Liver (tissue), 9 donors: ENCODE measurements around the gene RHEX. TPM values are rescaled to one million over a fixed set of nuclear protein-coding genes. Genes with fewer than 3 reads are reported as not detected.

Source experiments
- DNase-seq: peaks from one replicate; pipeline ENCODE4 v3.0.0-alpha.2; 2017; ENCODE audit warnings: low spot score
- H3K27ac ChIP-seq, 2 donors: one replicate each; pipeline ENCODE4 v1.7.0; 2013; ENCODE audit warnings: inconsistent platforms in 2 of 2, low read length in 2 of 2, control low read depth in 1 of 2, low read depth in 1 of 2, mild to moderate bottlenecking in 1 of 2
- H3K27me3 ChIP-seq, 4 donors: one replicate each; pipeline versions ENCODE4 v1.6.1 to v1.7.0; 2013; ENCODE audit warnings: low read length in 3 of 4, inconsistent platforms in 1 of 4, mild to moderate bottlenecking in 1 of 4, moderate library complexity in 1 of 4; ENCODE audit not compliant: control insufficient read depth in 4 of 4, insufficient read depth in 4 of 4
- H3K36me3 ChIP-seq, 4 donors: one replicate each; pipeline versions ENCODE4 v1.6.1 to v1.7.0; 2013; ENCODE audit warnings: low read length in 3 of 4, mild to moderate bottlenecking in 3 of 4, low read depth in 1 of 4, moderate library complexity in 1 of 4; ENCODE audit not compliant: control insufficient read depth in 4 of 4, insufficient read depth in 3 of 4
- H3K4me1 ChIP-seq, 4 donors: one replicate each; pipeline versions ENCODE4 v1.6.1 to v1.7.0; 2013; ENCODE audit warnings: low read length in 3 of 4, mild to moderate bottlenecking in 3 of 4, moderate library complexity in 1 of 4; ENCODE audit not compliant: control insufficient read depth in 4 of 4, insufficient read depth in 4 of 4
- H3K4me3 ChIP-seq, 3 donors: one replicate each; pipeline versions ENCODE4 v1.6.1 to v1.7.0; 2013; ENCODE audit warnings: low read length in 3 of 3, control low read depth in 1 of 3, low read depth in 1 of 3, mild to moderate bottlenecking in 1 of 3
- H3K9ac ChIP-seq, 2 donors: one replicate each; pipeline ENCODE4 v1.7.0; 2013; ENCODE audit warnings: low read length in 2 of 2, mild to moderate bottlenecking in 2 of 2, moderate library complexity in 2 of 2, control low read depth in 1 of 2, low read depth in 1 of 2
- H3K9me3 ChIP-seq, 4 donors: one replicate each; pipeline versions ENCODE4 v1.6.1 to v1.7.0; 2013; ENCODE audit warnings: low read length in 3 of 4; ENCODE audit not compliant: control insufficient read depth in 4 of 4
- EGR1 ChIP-seq, 2 donors: IDR thresholded peaks; 2 replicates each; pipeline ENCODE4 v1.6.1; 2016 to 2018; ENCODE audit warnings: antibody characterized with exemption in 2 of 2, low read depth in 2 of 2
- FOXA1 ChIP-seq: IDR thresholded peaks from 2 replicates; pipeline ENCODE4 v1.6.1; 2016; ENCODE audit warnings: antibody characterized with exemption
- FOXA2 ChIP-seq: IDR thresholded peaks from 2 replicates; pipeline ENCODE4 v1.6.1; 2016; ENCODE audit warnings: antibody characterized with exemption
- GABPA ChIP-seq, 2 donors: IDR thresholded peaks in 1 of 2; conservative IDR thresholded peaks in 1 of 2; 2 replicates each; pipeline ENCODE4 v1.6.1; 2016; ENCODE audit warnings: antibody characterized with exemption in 2 of 2, mild to moderate bottlenecking in 1 of 2, moderate library complexity in 1 of 2
- HNF4A ChIP-seq, 2 donors: conservative IDR thresholded peaks; 2 replicates each; pipeline ENCODE4 v1.6.1; 2016; ENCODE audit warnings: antibody characterized with exemption in 2 of 2, mild to moderate bottlenecking in 2 of 2
- HNF4G ChIP-seq: IDR thresholded peaks from 2 replicates; pipeline ENCODE4 v1.6.1; 2016; ENCODE audit warnings: antibody characterized with exemption
- JUND ChIP-seq, 2 donors: IDR thresholded peaks; 2 replicates each; pipeline ENCODE4 v1.6.1; 2016; ENCODE audit warnings: antibody characterized with exemption in 2 of 2
- NR2F2 ChIP-seq: IDR thresholded peaks from 2 replicates; pipeline ENCODE4 v1.6.1; 2016; ENCODE audit warnings: antibody characterized with exemption
- RAD21 ChIP-seq, 2 donors: IDR thresholded peaks; 2 replicates each; pipeline ENCODE4 v1.6.1; 2016; ENCODE audit warnings: antibody characterized with exemption in 2 of 2, mild to moderate bottlenecking in 2 of 2
- RXRA ChIP-seq, 2 donors: IDR thresholded peaks; 2 replicates each; pipeline ENCODE4 v1.6.1; 2017 to 2018; ENCODE audit warnings: antibody characterized with exemption in 2 of 2, mild to moderate bottlenecking in 1 of 2
- SP1 ChIP-seq: IDR thresholded peaks from 2 replicates; pipeline ENCODE4 v1.6.1; 2018; ENCODE audit warnings: antibody characterized with exemption, mild to moderate bottlenecking
- TAF1 ChIP-seq: conservative IDR thresholded peaks from 2 replicates; pipeline ENCODE4 v1.6.1; 2016; ENCODE audit warnings: antibody characterized with exemption, mild to moderate bottlenecking
- YY1 ChIP-seq: IDR thresholded peaks from 2 replicates; pipeline ENCODE4 v1.6.1; 2016; ENCODE audit warnings: antibody characterized with exemption, mild to moderate bottlenecking
- WGBS: extraction: QIAGEN DNeasy Blood & Tissue Kit; methylation state at CpG from one replicate; pipeline ENCODE4 v1.1.7; 2013; 5-methylcytosine and 5-hydroxymethylcytosine counted together
- polyA plus RNA-seq, 2 donors: library from polyadenylated mRNA; stranded (reverse) in 1 of 2; unstranded in 1 of 2; fragments of 200-250 nt in 1 of 2; fragments of >200 nt in 1 of 2; fragmentation: Nextera tagmentation in 1 of 2; extraction: Ambion mirVana in 1 of 2; gene quantifications; one replicate each; pipeline versions ENCODE4 v1.2.1 to v1.2.3, GENCODE V29; 2013 to 2015
- total RNA-seq, 2 donors: library from RNA; depleted of rRNA; stranded (reverse); fragments of >200 nt; gene quantifications; one replicate each; pipeline ENCODE4 v1.2.3, GENCODE V29; 2014
- TF ChIP-seq, protein P1 (sequence below): IDR thresholded peaks from 2 replicates; pipeline ENCODE4 v1.6.1; 2016; ENCODE audit warnings: antibody characterized with exemption
- TF ChIP-seq, protein P2 (sequence below): IDR thresholded peaks from 2 replicates; pipeline ENCODE4 v1.6.1; 2016; ENCODE audit warnings: antibody characterized with exemption
- TF ChIP-seq, protein P3 (sequence below): IDR thresholded peaks from 2 replicates; pipeline ENCODE4 v1.6.1; 2016; ENCODE audit warnings: antibody characterized with exemption, mild to moderate bottlenecking
- TF ChIP-seq, protein P4 (sequence below): IDR thresholded peaks from 2 replicates; pipeline ENCODE4 v1.6.1; 2016; ENCODE audit warnings: antibody characterized with exemption
- TF ChIP-seq, protein P5 (sequence below): fragments of 150-350 bp; IDR thresholded peaks from 2 replicates; pipeline ENCODE4 v1.5.1; 2017; ENCODE audit warnings: improper control_type of control experiment, low read depth, low read length; ENCODE audit not compliant: missing input control
- donor health status: healthy.
- donor health status: healthy.
- donor health status: healthy.
- donor health status: healthy.
- donor health status: healthy.

RHEX gene
- total and polyA plus RNA-seq, 4 donors, result 0.15 to 2.8 (median 0.47) TPM

DNA sequence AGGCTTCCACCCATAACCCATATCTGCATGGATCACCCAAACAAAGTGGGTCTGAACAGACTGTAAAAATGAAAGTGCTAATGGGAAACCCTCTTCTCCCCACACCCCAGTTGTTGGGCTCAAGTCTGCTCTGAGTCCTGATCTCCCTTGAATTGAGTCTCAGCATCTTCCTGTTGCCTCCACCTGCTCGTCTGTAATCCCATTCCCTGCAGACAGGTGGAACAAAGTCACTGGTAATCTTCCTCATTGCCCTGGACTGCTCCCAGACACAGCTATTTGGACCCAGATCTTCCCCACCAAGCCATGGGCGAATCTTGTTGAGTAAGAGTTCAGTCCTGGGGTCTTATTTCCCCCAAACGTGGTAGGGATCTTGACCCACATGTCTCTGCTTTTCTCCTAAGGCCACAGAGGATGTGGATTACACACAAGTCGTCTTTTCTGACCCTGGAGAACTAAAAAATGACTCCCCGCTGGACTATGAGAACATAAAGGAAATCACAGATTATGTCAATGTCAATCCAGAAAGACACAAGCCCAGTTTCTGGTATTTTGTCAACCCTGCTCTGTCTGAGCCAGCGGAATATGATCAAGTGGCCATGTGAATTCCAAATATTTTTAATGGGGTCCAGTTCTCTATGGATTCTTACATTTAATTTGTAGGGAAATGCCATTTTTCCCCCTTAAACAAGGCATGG is 48.5 kb downstream of the RHEX start:
- WGBS, result 76% methylated on average over 6 of the region's 6 CpGs
- Histone ChIP-seq H3K27ac (no peak overlapping the region), H3K9me3 (no peaks in the 10 kb centered on the region), H3K27me3 (no peaks in the 10 kb centered on the region), H3K36me3 (no peaks in the 10 kb centered on the region), H3K4me1 (peaks cover 0 to 2% (median 0%) of the 10 kb centered on the region in 4 donors), H3K9ac (no peak overlapping the region), H3K4me3 (no peak overlapping the region)
- no peak for DNase-seq
- TF ChIP-seq FOXA2 (no peak), SP1 (no peak), GABPA (IDR thresholded peaks at IDR 0.05 in 1 of 2, conservative IDR thresholded peaks at IDR 0.05 in 1 of 2) (no peak), NR2F2 (no peak), HNF4A (conservative IDR thresholded peaks at IDR 0.05) (no peak), RAD21 (IDR thresholded peaks at IDR 0.05) (no peak), TAF1 (no peak)

GRCh38 chr1:206102292-206102936 is 49.4 kb downstream of the RHEX start:
- Histone ChIP-seq H3K9me3 (no peaks in the 10 kb centered on the region), H3K4me1 (peaks cover 0 to 2% (median 0%) of the 10 kb centered on the region in 4 donors), H3K27ac (no peak overlapping the region), H3K4me3 (no peak overlapping the region), H3K36me3 (no peaks in the 10 kb centered on the region), H3K9ac (no peak overlapping the region), H3K27me3 (no peaks in the 10 kb centered on the region)
- no peak for DNase-seq
- no peak for TF ChIP-seq HNF4G
- TF ChIP-seq, protein P1, sequence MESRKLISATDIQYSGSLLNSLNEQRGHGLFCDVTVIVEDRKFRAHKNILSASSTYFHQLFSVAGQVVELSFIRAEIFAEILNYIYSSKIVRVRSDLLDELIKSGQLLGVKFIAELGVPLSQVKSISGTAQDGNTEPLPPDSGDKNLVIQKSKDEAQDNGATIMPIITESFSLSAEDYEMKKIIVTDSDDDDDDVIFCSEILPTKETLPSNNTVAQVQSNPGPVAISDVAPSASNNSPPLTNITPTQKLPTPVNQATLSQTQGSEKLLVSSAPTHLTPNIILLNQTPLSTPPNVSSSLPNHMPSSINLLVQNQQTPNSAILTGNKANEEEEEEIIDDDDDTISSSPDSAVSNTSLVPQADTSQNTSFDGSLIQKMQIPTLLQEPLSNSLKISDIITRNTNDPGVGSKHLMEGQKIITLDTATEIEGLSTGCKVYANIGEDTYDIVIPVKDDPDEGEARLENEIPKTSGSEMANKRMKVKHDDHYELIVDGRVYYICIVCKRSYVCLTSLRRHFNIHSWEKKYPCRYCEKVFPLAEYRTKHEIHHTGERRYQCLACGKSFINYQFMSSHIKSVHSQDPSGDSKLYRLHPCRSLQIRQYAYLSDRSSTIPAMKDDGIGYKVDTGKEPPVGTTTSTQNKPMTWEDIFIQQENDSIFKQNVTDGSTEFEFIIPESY, result no peak
- no peak for TF ChIP-seq FOXA2
- TF ChIP-seq, protein P2, sequence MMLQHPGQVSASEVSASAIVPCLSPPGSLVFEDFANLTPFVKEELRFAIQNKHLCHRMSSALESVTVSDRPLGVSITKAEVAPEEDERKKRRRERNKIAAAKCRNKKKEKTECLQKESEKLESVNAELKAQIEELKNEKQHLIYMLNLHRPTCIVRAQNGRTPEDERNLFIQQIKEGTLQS, result no peak
- TF ChIP-seq EGR1 (IDR thresholded peaks at IDR 0.05; ENCODE audit: low read depth in 2 of 2), result no peak
- no peak for TF ChIP-seq TAF1
- TF ChIP-seq, protein P3, sequence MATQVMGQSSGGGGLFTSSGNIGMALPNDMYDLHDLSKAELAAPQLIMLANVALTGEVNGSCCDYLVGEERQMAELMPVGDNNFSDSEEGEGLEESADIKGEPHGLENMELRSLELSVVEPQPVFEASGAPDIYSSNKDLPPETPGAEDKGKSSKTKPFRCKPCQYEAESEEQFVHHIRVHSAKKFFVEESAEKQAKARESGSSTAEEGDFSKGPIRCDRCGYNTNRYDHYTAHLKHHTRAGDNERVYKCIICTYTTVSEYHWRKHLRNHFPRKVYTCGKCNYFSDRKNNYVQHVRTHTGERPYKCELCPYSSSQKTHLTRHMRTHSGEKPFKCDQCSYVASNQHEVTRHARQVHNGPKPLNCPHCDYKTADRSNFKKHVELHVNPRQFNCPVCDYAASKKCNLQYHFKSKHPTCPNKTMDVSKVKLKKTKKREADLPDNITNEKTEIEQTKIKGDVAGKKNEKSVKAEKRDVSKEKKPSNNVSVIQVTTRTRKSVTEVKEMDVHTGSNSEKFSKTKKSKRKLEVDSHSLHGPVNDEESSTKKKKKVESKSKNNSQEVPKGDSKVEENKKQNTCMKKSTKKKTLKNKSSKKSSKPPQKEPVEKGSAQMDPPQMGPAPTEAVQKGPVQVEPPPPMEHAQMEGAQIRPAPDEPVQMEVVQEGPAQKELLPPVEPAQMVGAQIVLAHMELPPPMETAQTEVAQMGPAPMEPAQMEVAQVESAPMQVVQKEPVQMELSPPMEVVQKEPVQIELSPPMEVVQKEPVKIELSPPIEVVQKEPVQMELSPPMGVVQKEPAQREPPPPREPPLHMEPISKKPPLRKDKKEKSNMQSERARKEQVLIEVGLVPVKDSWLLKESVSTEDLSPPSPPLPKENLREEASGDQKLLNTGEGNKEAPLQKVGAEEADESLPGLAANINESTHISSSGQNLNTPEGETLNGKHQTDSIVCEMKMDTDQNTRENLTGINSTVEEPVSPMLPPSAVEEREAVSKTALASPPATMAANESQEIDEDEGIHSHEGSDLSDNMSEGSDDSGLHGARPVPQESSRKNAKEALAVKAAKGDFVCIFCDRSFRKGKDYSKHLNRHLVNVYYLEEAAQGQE, result no peak
- no peak for TF ChIP-seq YY1
- TF ChIP-seq HNF4A (conservative IDR thresholded peaks at IDR 0.05), result no peak
- TF ChIP-seq RAD21 (IDR thresholded peaks at IDR 0.05), result no peak
- TF ChIP-seq, protein P4, sequence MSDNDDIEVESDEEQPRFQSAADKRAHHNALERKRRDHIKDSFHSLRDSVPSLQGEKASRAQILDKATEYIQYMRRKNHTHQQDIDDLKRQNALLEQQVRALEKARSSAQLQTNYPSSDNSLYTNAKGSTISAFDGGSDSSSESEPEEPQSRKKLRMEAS, result no peak
- no peak for TF ChIP-seq FOXA1
- TF ChIP-seq, protein P5, sequence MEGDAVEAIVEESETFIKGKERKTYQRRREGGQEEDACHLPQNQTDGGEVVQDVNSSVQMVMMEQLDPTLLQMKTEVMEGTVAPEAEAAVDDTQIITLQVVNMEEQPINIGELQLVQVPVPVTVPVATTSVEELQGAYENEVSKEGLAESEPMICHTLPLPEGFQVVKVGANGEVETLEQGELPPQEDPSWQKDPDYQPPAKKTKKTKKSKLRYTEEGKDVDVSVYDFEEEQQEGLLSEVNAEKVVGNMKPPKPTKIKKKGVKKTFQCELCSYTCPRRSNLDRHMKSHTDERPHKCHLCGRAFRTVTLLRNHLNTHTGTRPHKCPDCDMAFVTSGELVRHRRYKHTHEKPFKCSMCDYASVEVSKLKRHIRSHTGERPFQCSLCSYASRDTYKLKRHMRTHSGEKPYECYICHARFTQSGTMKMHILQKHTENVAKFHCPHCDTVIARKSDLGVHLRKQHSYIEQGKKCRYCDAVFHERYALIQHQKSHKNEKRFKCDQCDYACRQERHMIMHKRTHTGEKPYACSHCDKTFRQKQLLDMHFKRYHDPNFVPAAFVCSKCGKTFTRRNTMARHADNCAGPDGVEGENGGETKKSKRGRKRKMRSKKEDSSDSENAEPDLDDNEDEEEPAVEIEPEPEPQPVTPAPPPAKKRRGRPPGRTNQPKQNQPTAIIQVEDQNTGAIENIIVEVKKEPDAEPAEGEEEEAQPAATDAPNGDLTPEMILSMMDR, result no peak
- TF ChIP-seq NR2F2, result no peak
- TF ChIP-seq SP1, result no peak
- TF ChIP-seq GABPA (IDR thresholded peaks at IDR 0.05 in 1 of 2, conservative IDR thresholded peaks at IDR 0.05 in 1 of 2), result no peak
- no peak for TF ChIP-seq JUND (IDR thresholded peaks at IDR 0.05)
- TF ChIP-seq RXRA (IDR thresholded peaks at IDR 0.05), result no peak
